ENCODE measurements around the gene CEMIP2.
"Not testable (repeated sequence)": the region's sequence is repeated elsewhere in the genome, so short reads cannot be mapped to it uniquely, and the experiment has no call there.

Gene CEMIP2

GRCh38 chr9:71768388-71769174 is at the start of gene CEMIP2:
Gene CEMIP2, minus strand, starts transcription at chr9:71768513. Its CDS starts 18,140 bp downstream, at chr9:71750373.
- TF ChIP-seq, protein P1, sequence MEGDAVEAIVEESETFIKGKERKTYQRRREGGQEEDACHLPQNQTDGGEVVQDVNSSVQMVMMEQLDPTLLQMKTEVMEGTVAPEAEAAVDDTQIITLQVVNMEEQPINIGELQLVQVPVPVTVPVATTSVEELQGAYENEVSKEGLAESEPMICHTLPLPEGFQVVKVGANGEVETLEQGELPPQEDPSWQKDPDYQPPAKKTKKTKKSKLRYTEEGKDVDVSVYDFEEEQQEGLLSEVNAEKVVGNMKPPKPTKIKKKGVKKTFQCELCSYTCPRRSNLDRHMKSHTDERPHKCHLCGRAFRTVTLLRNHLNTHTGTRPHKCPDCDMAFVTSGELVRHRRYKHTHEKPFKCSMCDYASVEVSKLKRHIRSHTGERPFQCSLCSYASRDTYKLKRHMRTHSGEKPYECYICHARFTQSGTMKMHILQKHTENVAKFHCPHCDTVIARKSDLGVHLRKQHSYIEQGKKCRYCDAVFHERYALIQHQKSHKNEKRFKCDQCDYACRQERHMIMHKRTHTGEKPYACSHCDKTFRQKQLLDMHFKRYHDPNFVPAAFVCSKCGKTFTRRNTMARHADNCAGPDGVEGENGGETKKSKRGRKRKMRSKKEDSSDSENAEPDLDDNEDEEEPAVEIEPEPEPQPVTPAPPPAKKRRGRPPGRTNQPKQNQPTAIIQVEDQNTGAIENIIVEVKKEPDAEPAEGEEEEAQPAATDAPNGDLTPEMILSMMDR (conservative IDR thresholded peaks at IDR 0.05) = peak; percentile 71
- H3K27ac ChIP-seq = peak within 1 kb of the TSS; percentile 84

- TF ChIP-seq, protein P1 (conservative IDR thresholded peaks at IDR 0.05) = no peak
- H3K27ac ChIP-seq = no peak overlapping the region
Observed at GRCh38 chr9:71816916-71817451, 48.7 kb upstream of the CEMIP2 start.

DNA sequence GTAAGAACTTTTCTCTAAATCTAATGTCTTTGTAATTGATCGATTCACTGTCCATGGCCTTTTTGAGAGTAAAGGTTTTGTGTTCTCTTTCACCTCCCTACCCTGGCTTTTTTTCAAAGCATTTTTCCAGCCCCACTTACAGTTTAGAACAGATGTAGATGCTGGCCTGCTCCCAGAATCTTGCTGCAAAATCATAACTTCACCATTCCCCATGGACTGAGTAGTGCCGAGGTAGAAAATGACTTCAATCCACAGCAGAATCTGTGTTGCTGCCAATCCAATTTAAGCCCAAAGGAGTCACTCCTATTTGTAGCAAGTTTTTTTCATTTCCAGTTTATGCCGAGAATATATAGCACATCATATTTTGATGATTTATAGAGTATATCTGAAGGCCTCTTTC is 46.5 kb upstream of the CEMIP2 start:
- TF ChIP-seq, protein P1 (conservative IDR thresholded peaks at IDR 0.05) = no peak
- H3K27ac ChIP-seq = no peak overlapping the region

DNA sequence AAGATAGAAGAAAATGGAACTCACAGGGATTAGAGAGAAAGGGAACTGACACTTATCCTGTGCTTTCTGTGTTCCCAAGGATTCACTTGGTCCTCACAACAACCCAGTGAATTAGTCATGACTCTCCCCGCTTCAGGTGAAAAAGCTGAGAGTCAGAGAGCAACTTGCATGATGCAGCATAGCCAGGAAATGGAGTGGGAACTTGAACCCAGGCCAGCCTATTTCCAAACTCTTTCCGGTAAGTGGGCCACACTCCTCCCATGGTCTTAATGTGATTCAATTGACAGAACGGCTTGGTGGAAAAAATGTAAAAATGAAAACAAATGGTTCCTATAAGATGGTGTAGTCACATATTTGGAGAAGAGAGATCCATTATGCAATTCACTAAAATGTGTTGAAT is 45.9 kb upstream of the CEMIP2 start:
- no peak overlapping the region for H3K27ac ChIP-seq
- TF ChIP-seq, protein P1 (conservative IDR thresholded peaks at IDR 0.05) = no peak

- H3K27ac ChIP-seq = no peak overlapping the region
- TF ChIP-seq, protein P1 (conservative IDR thresholded peaks at IDR 0.05) = no peak
Observed at GRCh38 chr9:71812385-71812784, 44.1 kb upstream of the CEMIP2 start.

- TF ChIP-seq, protein P1 (conservative IDR thresholded peaks at IDR 0.05) = no peak
- no peak overlapping the region for H3K27ac ChIP-seq
Observed at GRCh38 chr9:71808068-71808467, 39.8 kb upstream of the CEMIP2 start.

- TF ChIP-seq, protein P1 (conservative IDR thresholded peaks at IDR 0.05) = peak; percentile 97
Observed at GRCh38 chr9:71806901-71807307, 38.6 kb upstream of the CEMIP2 start.

GRCh38 chr9:71805096-71805495 is 36.8 kb upstream of the CEMIP2 start:
- not testable (repeated sequence) for H3K27ac ChIP-seq

More at GRCh38 chr9:71806901-71807307, 38.6 kb upstream of the CEMIP2 start:
- no peak overlapping the region for H3K27ac ChIP-seq

Data from VCaP (cell line).